Body of pancreas (tissue), 4 donors: ENCODE results near the gene CD300LF. TPM values are rescaled to one million over a fixed set of nuclear protein-coding genes. Genes with fewer than 3 reads are reported as not detected.

ENCODE experiments used
- ATAC-seq: fragments of 150-250 bp; one replicate; pipeline ENCODE4 v1.9.1; 2016
- DNase-seq, 4 donors: peaks; one replicate each; pipeline ENCODE4 v3.0.0-alpha.2; 2019
- H3K27ac ChIP-seq, 4 donors: fragments of 200-600 bp; sonication (generic); 1 replicate in 3 of 4; 2 replicates in 1 of 4; pipeline versions ENCODE4 v1.5.1 to v1.6.1; 2016 to 2019; ENCODE audit warnings: mild to moderate bottlenecking in 1 of 4, mixed read lengths in 1 of 4, moderate library complexity in 1 of 4
- H3K27me3 ChIP-seq, 2 donors: fragments of 200-600 bp; sonication (generic); one replicate each; pipeline ENCODE4 v1.6.0; 2016; ENCODE audit warnings: mild to moderate bottlenecking in 1 of 2
- H3K36me3 ChIP-seq, 2 donors: fragments of 200-600 bp; sonication (generic); replicated peaks in 1 of 2; 2 replicates each; pipeline ENCODE4 v1.5.1; 2016; ENCODE audit warnings: low read depth in 2 of 2; ENCODE audit not compliant: insufficient read depth in 1 of 2
- H3K4me1 ChIP-seq: fragments of 200-600 bp; sonication (generic); one replicate; pipeline ENCODE4 v1.6.0; 2016
- H3K4me3 ChIP-seq, 2 donors: fragments of 200-600 bp; sonication (generic); 1 replicate in 1 of 2; 2 replicates in 1 of 2; pipeline ENCODE4 v1.5.1; 2016 to 2019
- H3K9me3 ChIP-seq, 3 donors: fragments of 200-600 bp; sonication (generic); 1 replicate in 2 of 3; 2 replicates in 1 of 3; pipeline ENCODE4 v1.5.1; 2016
- POLR2A ChIP-seq, 3 donors: fragments of 450-650 bp; IDR thresholded peaks; one replicate each; pipeline ENCODE4 v1.6.1; 2016; ENCODE audit warnings: antibody characterized with exemption in 3 of 3, mild to moderate bottlenecking in 2 of 3
- WGBS, 2 donors: methylation state at CpG; one replicate each; pipeline ENCODE4 v1.1.5; 2017; 5-methylcytosine and 5-hydroxymethylcytosine counted together
- intact Hi-C: fragments of 100-400 bp; cut with DNase I; formaldehyde crosslinking; loops from one replicate; pipeline ENCODE4 v1.15.1; 2023
- total RNA-seq, 2 donors: library from RNA; depleted of rRNA; stranded (reverse); fragments of >200 nt; gene quantifications; one replicate each; pipeline ENCODE4 v1.1.0, GENCODE V29; 2016
- TF ChIP-seq, protein P1 (sequence below), 7 experiments: fragments of 450-650 bp in 4 of 7; fragments of 200-600 bp in 3 of 7; sonication (generic) in 3 of 7; IDR thresholded peaks; one replicate each; pipeline ENCODE4 v1.5.1; 2016 to 2019; ENCODE audit warnings: antibody characterized with exemption in 7 of 7

CD300LF gene
- total RNA-seq, 2 donors from 2014 or later = not detected

DNA sequence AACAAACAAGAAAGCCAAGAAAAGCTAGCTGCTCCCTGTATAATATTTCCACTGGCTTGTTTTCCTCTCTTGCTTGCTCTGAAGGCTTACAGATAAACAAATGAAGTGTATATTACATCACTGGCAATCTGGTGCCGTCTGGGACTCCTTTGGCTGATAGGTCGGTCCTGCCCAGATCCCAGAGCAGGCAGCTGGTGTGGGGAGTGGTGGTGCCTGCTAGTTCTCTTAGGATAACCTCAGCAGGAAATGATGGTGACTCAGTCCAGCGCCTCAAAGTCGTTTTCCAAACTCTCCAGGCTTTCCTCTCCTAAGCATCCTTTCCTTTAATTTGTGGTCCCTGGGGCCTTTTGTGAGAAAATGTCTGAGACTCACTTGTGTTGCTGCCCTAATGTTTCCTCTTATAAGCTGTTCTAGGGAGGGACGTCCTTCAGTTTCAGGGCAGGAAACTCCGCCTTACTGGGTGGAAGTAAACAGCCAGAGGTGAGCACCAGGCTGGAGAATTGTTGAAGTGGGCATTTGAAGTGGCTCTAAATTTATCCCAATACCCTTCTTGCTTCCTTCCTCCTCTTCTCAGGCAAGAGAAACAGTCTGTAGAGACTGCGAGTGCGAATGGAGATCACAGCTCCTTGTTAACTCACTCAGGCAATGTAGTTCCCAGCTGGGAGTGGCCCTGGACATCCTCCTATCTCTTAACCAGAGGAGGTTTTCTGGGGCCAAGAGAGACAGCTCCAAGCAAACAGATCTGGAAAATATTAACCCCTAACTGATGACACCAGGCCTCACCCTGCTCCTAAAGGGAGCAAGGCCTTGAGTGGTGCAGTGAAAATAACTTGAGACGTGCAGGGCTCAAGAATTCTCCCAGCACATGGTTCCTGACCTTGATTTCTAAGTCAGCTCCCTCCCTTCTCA, 34.9 kb downstream of the CD300LF start:
- H3K27me3 ChIP-seq = peaks cover 0 to 4% of the 10 kb centered on the region in 2 donors
- DNase-seq = no peak
- intact Hi-C loops = no loop called here
- peak; percentile 50 for ATAC-seq
- 23 to 26% methylated on average over 9 of the region's 9 CpGs for WGBS, 2 donors
- no peaks in the 10 kb centered on the region for H3K36me3 ChIP-seq
- H3K27ac ChIP-seq = no peak overlapping the region
- no peaks in the 10 kb centered on the region for H3K4me1 ChIP-seq
- no peak for TF ChIP-seq POLR2A (IDR thresholded peaks at IDR 0.05)
- TF ChIP-seq, protein P1, sequence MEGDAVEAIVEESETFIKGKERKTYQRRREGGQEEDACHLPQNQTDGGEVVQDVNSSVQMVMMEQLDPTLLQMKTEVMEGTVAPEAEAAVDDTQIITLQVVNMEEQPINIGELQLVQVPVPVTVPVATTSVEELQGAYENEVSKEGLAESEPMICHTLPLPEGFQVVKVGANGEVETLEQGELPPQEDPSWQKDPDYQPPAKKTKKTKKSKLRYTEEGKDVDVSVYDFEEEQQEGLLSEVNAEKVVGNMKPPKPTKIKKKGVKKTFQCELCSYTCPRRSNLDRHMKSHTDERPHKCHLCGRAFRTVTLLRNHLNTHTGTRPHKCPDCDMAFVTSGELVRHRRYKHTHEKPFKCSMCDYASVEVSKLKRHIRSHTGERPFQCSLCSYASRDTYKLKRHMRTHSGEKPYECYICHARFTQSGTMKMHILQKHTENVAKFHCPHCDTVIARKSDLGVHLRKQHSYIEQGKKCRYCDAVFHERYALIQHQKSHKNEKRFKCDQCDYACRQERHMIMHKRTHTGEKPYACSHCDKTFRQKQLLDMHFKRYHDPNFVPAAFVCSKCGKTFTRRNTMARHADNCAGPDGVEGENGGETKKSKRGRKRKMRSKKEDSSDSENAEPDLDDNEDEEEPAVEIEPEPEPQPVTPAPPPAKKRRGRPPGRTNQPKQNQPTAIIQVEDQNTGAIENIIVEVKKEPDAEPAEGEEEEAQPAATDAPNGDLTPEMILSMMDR (IDR thresholded peaks at IDR 0.05) = no peak
- H3K4me3 ChIP-seq = no peak overlapping the region
- H3K9me3 ChIP-seq = no peaks in the 10 kb centered on the region

GRCh38 chr17:74671031-74671771, 41.5 kb downstream of the CD300LF start:
- peak; percentile 61 to 74 (median 70) for DNase-seq
- 7 to 17% methylated on average over 7 to 57 of the region's 57 CpGs for WGBS, 2 donors
- intact Hi-C loops = no loop called here

GRCh38 chr17:74670329-74670728, 42.4 kb downstream of the CD300LF start:
- intact Hi-C loops = no loop called here
- ATAC-seq (no peak), DNase-seq (no peak)
- WGBS, 2 donors = 58 to 65% methylated on average over 5 to 6 of the region's 6 CpGs
- Histone ChIP-seq H3K9me3 (no peaks in the 10 kb centered on the region), H3K36me3 (no peaks in the 10 kb centered on the region), H3K27ac (no peak overlapping the region), H3K4me1 (no peaks in the 10 kb centered on the region), H3K27me3 (peaks cover 0 to 4% of the 10 kb centered on the region in 2 donors), H3K4me3 (no peak overlapping the region)
- no peak for TF ChIP-seq POLR2A (IDR thresholded peaks at IDR 0.05)
- TF ChIP-seq, protein P1 (IDR thresholded peaks at IDR 0.05) = no peak

More at GRCh38 chr17:74671031-74671771, 41.5 kb downstream of the CD300LF start:
- Histone ChIP-seq H3K4me1 (no peaks in the 10 kb centered on the region), H3K4me3 (no peak overlapping the region), H3K36me3 (no peaks in the 10 kb centered on the region), H3K27me3 (peaks cover 0 to 4% of the 10 kb centered on the region in 2 donors), H3K27ac (no peak overlapping the region), H3K9me3 (no peaks in the 10 kb centered on the region)
- TF ChIP-seq, protein P1 (IDR thresholded peaks at IDR 0.05) = no peak
- TF ChIP-seq POLR2A (IDR thresholded peaks at IDR 0.05) = no peak
- ATAC-seq = peak; percentile 68

DNA sequence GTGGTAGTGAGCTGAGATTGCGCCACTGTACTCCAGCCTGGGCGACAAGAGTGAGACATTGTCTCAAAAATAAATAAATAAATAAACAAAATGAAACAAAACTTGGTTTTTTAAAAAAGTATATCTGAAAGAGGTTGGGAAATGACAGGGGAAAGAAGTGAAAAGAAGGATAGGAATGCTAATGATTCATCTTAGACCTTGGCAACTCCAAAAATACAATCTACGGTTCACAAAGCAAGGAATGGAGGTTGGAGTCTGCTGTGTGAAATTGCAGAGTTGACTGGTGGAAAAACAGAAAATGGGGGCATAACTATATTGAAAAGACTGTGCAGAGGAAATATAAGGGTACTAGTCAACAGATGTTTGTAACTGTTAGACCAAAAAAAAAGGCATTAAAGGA, 49.2 kb downstream of the CD300LF start:
- TF ChIP-seq, protein P1 (IDR thresholded peaks at IDR 0.05) = no peak
- TF ChIP-seq POLR2A (IDR thresholded peaks at IDR 0.05) = no peak
- Histone ChIP-seq H3K4me3 (no peak overlapping the region), H3K27me3 (no peaks in the 10 kb centered on the region), H3K9me3 (no peaks in the 10 kb centered on the region), H3K4me1 (no peaks in the 10 kb centered on the region), H3K27ac (no peak overlapping the region), H3K36me3 (no peaks in the 10 kb centered on the region)
- ATAC-seq (no peak), DNase-seq (no peak)
- 88 to 97% methylated on average over 3 of the region's 3 CpGs for WGBS, 2 donors
- intact Hi-C loops = no loop called here
